PC-9 (cell line): Measurements from ENCODE around the gene SETD3.

Experiments
- CTCF ChIP-seq: fragments of 200-600 bp; sonication (generic); conservative IDR thresholded peaks from 2 replicates; pipeline ENCODE4 v1.6.1; 2017; ENCODE audit warnings: mixed run types, antibody characterized with exemption, mild to moderate bottlenecking, moderate library complexity
- EZH2 ChIP-seq: fragments of 200-600 bp; sonication (generic); IDR thresholded peaks from 2 replicates; pipeline ENCODE4 v1.8.0; 2017; ENCODE audit warnings: antibody characterized with exemption, low read depth

GRCh38 chr14:99527427-99528076 lies 46.9 kb upstream of the SETD3 start:
- TF ChIP-seq CTCF (no peak), EZH2 (no peak)
